IPS DF 6.9 (cell line): Measurements from ENCODE around the gene GNG2.
"Not testable (repeated sequence)": the region's sequence is repeated elsewhere in the genome, so short reads cannot be mapped to it uniquely, and the experiment has no call there.

Experiments
- DNase-seq: peaks from one replicate; pipeline ENCODE4 v3.0.0-alpha.2; 2013; ENCODE audit warnings: low read depth, low spot score
- H3K27ac ChIP-seq: one replicate; pipeline ENCODE4 v1.5.1; 2013; ENCODE audit warnings: low read length, control low read depth
- H3K27me3 ChIP-seq: 2 replicates; pipeline ENCODE4 v1.6.1; 2013; ENCODE audit warnings: mild to moderate bottlenecking, low read length; ENCODE audit not compliant: control insufficient read depth, insufficient read depth
- H3K36me3 ChIP-seq: 2 replicates; pipeline ENCODE4 v1.6.1; 2013; ENCODE audit warnings: low read length; ENCODE audit not compliant: control insufficient read depth, insufficient read depth
- H3K4me1 ChIP-seq: 2 replicates; pipeline ENCODE4 v1.6.1; 2013; ENCODE audit warnings: low read length; ENCODE audit not compliant: control insufficient read depth, insufficient read depth
- H3K4me3 ChIP-seq: 2 replicates; pipeline ENCODE4 v1.5.1; 2013; ENCODE audit warnings: mild to moderate bottlenecking, low read length
- H3K9me3 ChIP-seq: 2 replicates; pipeline ENCODE4 v1.6.1; 2013; ENCODE audit warnings: low read length, inconsistent platforms; ENCODE audit not compliant: control insufficient read depth, insufficient read depth
- WGBS: extraction: QIAGEN DNeasy Blood & Tissue Kit; methylation state at CpG from one replicate; pipeline ENCODE4 v1.1.7; 2013; ENCODE audit warnings: mixed read lengths, missing lambda C conversion rate; ENCODE audit not compliant: insufficient read length, insufficient coverage; 5-methylcytosine and 5-hydroxymethylcytosine counted together

The GNG2 gene

DNA sequence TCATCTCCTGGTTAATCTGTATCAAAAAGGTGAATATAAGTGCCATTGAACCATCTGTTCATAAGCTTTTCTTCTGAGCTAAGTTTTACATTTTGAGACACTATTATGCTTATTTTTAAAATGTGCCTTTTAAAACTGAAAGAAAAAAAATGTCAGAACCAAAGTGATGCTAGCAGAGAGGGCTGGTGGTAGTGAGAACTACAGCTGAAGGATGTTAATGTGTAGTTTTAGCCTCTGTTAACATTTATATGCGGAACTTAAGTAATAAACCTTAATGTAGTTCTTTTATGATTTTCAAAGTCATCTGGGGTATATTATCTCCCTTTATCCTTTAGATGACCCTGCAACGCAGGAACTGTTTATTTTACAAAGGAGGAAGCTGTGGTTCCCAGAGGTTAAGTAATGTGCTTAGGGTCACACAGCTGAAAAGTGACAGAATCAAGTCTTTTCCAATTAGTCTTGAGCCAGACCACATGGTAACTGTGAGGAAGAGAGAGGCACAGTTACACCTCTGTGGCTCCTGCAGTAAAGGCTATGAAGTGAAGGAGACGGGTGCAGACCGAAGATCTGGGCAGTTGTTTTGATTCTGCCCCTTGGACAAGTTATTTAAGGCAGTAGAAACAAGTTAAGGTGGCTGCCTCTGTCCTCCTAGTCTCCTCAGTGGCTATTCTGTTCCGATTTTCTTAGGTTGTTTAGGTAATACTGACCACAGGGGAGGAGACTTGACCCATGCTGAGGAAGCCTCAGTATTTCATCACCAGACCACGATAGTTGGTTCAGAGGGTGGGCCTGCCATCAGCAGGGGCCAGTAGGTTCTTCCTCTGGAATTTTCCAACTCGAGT, 23.9 kb downstream of the GNG2 start:
- H3K4me3 ChIP-seq = no peak overlapping the region
- H3K27me3 ChIP-seq = no peaks in the 10 kb centered on the region
- no peaks in the 10 kb centered on the region for H3K4me1 ChIP-seq
- H3K36me3 ChIP-seq = no peaks in the 10 kb centered on the region
- no peak overlapping the region for H3K27ac ChIP-seq
- no CpG with 5 or more reads among the region's 7 CpGs for WGBS
- no peak for DNase-seq
- no peaks in the 10 kb centered on the region for H3K9me3 ChIP-seq

DNA sequence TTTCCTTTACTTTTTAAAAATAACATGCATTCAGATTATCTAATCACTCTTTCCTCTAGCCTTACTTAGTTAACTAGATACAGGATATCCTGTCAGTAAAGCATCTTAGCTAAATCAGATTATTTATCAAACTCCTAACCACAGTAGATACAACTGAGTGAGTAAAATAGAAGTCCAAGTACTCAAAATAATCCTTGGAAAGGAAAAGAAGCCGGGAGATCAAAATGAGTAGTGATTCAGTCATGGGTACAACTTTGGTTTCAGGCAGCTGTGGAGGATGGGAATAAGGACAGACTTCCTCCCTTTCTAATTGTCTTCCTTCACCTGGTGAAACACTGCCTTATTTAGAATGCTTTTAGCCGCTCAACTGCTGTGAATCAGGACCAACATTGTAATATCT, 29.4 kb downstream of the GNG2 start:
- no CpG with 5 or more reads among the region's 2 CpGs for WGBS

DNA sequence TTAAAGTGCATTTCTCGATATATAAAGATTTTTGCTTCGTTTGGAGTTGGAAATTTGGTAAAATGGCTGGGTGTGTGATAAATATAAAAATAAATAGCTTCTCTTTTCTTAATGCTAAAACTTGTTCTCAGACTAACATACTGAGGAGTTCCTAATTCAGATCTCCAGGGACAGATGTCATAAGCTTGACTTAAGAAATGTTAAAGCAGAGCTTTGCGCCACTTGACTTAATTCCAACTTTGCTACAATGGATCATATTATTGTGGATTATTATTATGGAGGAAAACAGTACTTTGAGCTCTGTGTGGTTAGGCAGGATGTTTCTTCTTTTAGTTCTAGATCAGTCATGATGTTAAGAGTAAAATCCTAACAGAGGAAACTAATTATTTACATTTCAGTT, 33.8 kb downstream of the GNG2 start:
- DNase-seq = no peak
- 100% methylated on average over 2 of the region's 3 CpGs for WGBS

More for the DNA sequence above, 29.4 kb downstream of the GNG2 start:
- Histone ChIP-seq H3K27me3 (no peaks in the 10 kb centered on the region), H3K36me3 (no peaks in the 10 kb centered on the region), H3K27ac (no peak overlapping the region), H3K4me3 (no peak overlapping the region), H3K4me1 (no peaks in the 10 kb centered on the region), H3K9me3 (no peaks in the 10 kb centered on the region)
- no peak for DNase-seq

DNA sequence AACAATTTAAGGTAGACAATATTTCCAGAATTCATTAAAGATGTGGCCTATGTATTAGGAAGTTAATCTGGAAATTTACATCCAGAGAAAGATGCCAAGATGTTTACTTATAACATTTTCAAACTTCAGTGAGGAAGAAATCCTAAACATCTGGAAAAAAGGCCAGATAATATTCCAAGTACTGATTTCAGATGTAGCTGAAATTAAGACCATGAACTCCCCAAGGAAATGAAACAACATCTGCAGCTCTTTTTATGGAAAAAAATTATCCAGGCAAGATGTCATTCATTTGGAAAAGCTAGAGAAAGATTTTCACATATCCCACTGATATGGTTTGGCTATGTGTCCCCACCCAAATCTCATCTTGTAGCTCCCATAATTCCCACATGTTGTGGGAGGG, 35.0 kb downstream of the GNG2 start:
- no peaks in the 10 kb centered on the region for H3K36me3 ChIP-seq

More for the DNA sequence above, 33.8 kb downstream of the GNG2 start:
- Histone ChIP-seq H3K9me3 (no peaks in the 10 kb centered on the region), H3K27ac (no peak overlapping the region), H3K4me1 (no peaks in the 10 kb centered on the region), H3K27me3 (no peaks in the 10 kb centered on the region), H3K36me3 (no peaks in the 10 kb centered on the region), H3K4me3 (no peak overlapping the region)

DNA sequence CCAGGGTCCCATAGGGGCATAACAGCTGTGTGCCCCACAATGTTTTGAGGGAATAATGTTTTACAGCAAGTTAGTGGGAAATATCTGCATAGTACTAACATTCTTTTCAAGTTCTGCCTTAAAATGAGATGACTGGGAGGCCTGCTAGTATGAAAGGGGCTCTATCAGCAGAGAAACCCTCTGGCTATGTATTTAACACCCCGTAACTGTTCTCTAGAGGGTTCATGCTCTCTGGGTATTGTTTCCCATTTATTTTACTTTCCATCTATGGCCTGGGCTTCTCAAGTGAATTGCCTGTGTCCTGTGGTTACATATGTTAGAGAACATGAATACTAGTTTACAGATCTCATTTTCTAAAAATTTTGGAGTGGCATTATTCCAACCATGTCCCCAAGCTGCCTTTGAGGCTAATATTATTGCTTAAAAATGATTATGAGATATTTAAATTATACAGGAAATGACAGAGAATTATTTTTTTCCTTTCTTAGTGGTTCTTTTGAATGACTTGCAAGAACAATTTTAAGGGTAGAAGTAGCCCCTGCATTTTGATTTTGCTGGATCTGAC, 37.5 kb downstream of the GNG2 start:
- no peak overlapping the region for H3K4me3 ChIP-seq
- no peak overlapping the region for H3K27ac ChIP-seq
- H3K27me3 ChIP-seq = no peaks in the 10 kb centered on the region
- no peaks in the 10 kb centered on the region for H3K9me3 ChIP-seq
- no peak for DNase-seq
- no peaks in the 10 kb centered on the region for H3K36me3 ChIP-seq
- no CpG with 5 or more reads among the region's 1 CpG for WGBS
- no peaks in the 10 kb centered on the region for H3K4me1 ChIP-seq

More for the DNA sequence above, 35.0 kb downstream of the GNG2 start:
- DNase-seq = no peak
- no peak overlapping the region for H3K27ac ChIP-seq
- no peaks in the 10 kb centered on the region for H3K4me1 ChIP-seq
- H3K9me3 ChIP-seq = no peaks in the 10 kb centered on the region
- H3K4me3 ChIP-seq = no peak overlapping the region
- H3K27me3 ChIP-seq = no peaks in the 10 kb centered on the region

DNA sequence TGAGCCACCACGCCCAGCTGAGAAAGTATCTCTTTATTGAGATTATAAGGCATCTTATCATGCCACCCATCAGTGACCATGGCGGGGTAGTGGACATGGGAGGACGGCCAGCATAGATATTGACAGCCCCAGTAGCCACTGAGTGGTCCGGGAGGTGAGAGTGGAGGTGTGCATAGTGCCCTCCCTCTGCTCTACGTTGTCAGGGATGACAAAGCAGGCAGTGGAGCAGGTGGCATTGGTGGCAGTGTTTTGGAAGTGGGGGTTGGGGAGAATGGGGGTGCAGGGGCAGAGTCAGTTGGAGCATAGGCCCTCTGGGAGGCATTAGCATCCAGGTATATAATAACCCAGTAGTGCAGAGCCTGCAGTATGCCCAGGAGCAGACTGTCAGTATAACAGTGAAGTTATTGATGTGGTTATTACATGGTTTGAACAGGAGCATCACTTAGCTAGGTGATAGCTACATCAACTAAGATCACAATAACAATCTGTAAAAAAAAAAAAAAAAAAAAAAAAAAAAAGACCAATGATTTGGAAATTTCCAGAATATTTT, 41.1 kb downstream of the GNG2 start:
- WGBS = no CpG with 5 or more reads among the region's 5 CpGs

DNA sequence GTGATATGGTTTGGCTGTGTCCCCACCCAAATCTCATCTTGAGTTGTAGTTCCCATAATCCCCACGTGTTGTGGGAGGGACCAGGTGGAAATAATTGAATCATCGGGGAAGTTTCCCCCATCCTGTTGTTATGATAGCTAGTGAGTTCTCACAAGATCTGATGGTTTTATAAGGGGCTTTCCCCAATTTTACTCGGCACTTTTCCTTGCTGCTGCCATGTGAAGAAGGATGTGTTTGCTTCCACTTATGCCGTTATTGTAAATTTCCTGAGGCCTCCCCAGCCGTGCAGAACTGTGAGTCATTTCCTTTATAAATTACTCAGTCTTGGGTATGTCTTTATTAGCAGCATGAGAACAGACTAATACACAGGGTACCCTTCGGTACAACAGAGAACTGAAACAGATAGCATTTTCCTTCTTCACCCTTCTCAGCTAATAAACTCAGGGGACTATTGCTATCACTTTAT, 45.3 kb downstream of the GNG2 start:
- not testable (repeated sequence) for H3K27ac ChIP-seq, H3K4me1 ChIP-seq, H3K27me3 ChIP-seq, DNase-seq, H3K36me3 ChIP-seq, H3K4me3 ChIP-seq, H3K9me3 ChIP-seq
- WGBS = no CpG with 5 or more reads among the region's 6 CpGs

More for the DNA sequence above, 41.1 kb downstream of the GNG2 start:
- Histone ChIP-seq H3K4me3 (no peak overlapping the region), H3K36me3 (no peaks in the 10 kb centered on the region), H3K4me1 (no peaks in the 10 kb centered on the region), H3K27ac (no peak overlapping the region), H3K9me3 (no peaks in the 10 kb centered on the region), H3K27me3 (no peaks in the 10 kb centered on the region)
- DNase-seq = no peak

DNA sequence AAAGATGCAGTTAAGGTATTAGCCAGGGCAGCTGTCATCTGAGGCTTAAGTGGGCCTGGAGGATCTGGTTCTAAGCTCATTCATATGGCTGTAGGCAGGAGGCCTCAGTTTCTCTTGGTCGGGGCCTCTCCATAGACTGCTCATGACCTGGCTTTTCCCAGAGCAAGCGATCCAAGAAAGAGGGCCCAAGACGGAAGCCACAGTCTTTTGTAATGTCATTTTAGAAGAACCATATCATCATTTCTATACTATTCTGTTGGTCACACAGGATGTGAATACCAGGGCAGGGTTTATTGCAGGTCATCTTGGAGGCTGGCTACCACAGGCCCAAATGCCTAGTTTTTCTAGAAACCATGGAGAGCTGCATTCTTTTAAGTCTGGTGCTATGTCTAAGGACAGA, 47.7 kb downstream of the GNG2 start:
- Histone ChIP-seq H3K36me3 (no peaks in the 10 kb centered on the region), H3K4me3 (no peak overlapping the region), H3K4me1 (no peaks in the 10 kb centered on the region), H3K27me3 (no peaks in the 10 kb centered on the region), H3K9me3 (no peaks in the 10 kb centered on the region), H3K27ac (no peak overlapping the region)
- no peak for DNase-seq
- WGBS = no CpG with 5 or more reads among the region's 3 CpGs

DNA sequence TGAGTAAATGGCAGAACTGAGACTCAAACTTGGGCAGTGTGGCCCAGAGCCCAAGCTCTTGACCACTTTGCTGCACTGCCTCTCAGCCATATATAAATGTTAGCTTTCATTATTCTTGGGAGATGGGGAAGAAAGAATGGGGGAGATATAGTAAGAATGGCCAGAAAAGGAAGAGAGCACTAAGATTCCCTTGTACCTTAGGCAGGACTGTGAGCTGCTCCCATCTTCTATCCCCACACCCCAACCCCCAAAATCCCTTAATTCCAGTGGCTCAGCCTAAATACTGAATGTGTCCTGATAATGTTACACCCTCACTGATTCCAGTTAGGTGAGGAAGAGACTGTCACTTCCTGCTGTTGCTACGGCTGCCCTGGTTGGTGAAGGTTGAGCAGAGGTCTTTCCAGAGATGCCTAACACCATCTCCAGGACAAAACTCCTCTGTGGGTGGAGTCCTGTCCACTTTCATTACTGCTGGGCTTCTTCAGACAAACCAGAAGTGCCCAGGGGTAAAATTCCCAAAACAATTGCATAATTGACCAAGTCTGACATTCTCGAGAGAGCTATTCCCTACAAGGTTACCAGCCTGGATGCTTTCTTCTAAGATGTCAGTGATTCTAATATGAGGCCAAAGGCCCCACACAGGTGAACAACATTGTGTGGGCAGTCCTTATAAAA, 51.8 kb downstream of the GNG2 start:
- Histone ChIP-seq H3K36me3 (no peaks in the 10 kb centered on the region), H3K4me3 (no peak overlapping the region), H3K27me3 (no peaks in the 10 kb centered on the region), H3K9me3 (no peaks in the 10 kb centered on the region), H3K4me1 (no peaks in the 10 kb centered on the region), H3K27ac (no peak overlapping the region)
- no CpG with 5 or more reads among the region's 2 CpGs for WGBS
- DNase-seq = no peak

DNA sequence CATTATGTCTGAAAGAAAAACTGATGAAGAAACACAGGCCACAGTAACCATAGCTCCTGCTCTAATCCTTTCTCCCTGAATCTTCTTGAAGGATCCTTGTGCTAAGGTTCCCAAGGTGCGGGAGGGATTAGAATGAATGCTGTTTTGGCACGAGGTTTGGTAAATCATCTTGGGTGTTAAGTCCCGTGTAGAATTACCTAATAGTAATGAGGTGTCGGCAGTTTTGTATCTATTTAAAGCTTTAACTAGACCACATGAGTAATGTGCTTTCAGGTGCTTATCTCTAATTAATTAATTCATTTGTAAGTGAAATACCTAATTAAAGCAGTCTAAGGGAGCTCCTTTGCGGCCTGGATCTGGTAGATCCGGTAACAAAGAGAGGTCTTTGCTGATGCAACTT, 53.9 kb downstream of the GNG2 start:
- no peak overlapping the region for H3K4me3 ChIP-seq
- no peaks in the 10 kb centered on the region for H3K9me3 ChIP-seq
- WGBS = no CpG with 5 or more reads among the region's 6 CpGs
- H3K36me3 ChIP-seq = no peaks in the 10 kb centered on the region
- no peak for DNase-seq
- H3K4me1 ChIP-seq = no peaks in the 10 kb centered on the region
- H3K27me3 ChIP-seq = no peaks in the 10 kb centered on the region
- H3K27ac ChIP-seq = no peak overlapping the region
